HCT116 (cell line): ENCODE data around the gene USP15.
"Not testable (repeated sequence)": the region's sequence is repeated elsewhere in the genome, so short reads cannot be mapped to it uniquely, and the experiment has no call there.

Experiments used
- CBX3 ChIP-seq: IDR thresholded peaks from 2 replicates; pipeline ENCODE4 v1.6.1; 2012; ENCODE audit warnings: low read depth
- TCF7L2 ChIP-seq: IDR thresholded peaks from 2 replicates; pipeline ENCODE4 v1.7.0; 2011; ENCODE audit warnings: borderline replicate concordance, inconsistent platforms; ENCODE audit not compliant: insufficient read depth, insufficient read length; ENCODE audit errors: extremely low read depth
- TF ChIP-seq, protein P1 (sequence below): IDR thresholded peaks from 2 replicates; pipeline ENCODE4 v1.6.1; 2012
- TF ChIP-seq, protein P2 (sequence below), 3 experiments: fragments of 200-600 bp in 1 of 3; sonication (generic) in 1 of 3; IDR thresholded peaks in 2 of 3; conservative IDR thresholded peaks in 1 of 3; 2 replicates each; pipeline ENCODE4 v1.5.1; 2012 to 2017; ENCODE audit warnings: low read depth in 2 of 3, low read length in 2 of 3, antibody characterized with exemption in 1 of 3, borderline replicate concordance in 1 of 3, control low read depth in 1 of 3, mild to moderate bottlenecking in 1 of 3, mixed read lengths in 1 of 3, mixed run types in 1 of 3, moderate library complexity in 1 of 3; ENCODE audit not compliant: insufficient read depth in 1 of 3

DNA sequence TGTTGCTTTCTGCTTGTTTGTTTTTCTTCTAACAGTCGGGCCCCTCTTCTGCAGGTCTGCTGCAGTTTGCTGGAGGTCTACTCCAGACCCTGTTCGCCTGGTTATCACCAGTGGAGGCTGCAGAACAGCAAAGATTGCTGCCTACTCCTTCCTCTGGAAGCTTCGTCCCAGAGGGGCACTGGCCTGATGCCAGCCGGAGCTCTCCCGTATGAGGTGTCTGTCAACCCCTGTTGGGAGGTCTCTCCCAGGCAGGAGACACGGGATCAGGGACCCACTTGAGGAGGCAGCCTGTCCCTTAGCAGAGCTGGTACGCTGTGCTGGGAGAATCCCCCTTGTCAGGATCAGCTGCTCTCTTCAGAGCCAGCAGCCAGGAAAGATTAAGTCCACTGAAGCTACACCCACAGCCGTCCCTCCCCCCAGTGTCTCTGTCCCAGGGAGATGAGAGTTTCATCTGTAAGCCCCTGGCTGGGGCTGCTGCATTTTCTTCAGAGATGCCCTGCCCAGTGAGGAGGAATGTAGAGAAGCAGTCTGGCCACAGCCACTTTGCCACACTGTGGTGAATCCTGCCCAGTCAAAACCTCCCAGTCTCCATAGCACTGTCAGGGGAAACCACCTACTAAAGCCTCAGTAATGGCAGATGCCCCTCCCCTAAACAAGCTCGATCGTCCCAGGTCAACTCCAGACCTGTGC is 82.6 kb downstream of the USP15 start:
- TF ChIP-seq TCF7L2, CBX3: not testable (repeated sequence)
- TF ChIP-seq, protein P1, sequence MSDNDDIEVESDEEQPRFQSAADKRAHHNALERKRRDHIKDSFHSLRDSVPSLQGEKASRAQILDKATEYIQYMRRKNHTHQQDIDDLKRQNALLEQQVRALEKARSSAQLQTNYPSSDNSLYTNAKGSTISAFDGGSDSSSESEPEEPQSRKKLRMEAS, result not testable (repeated sequence)
- TF ChIP-seq, protein P2, sequence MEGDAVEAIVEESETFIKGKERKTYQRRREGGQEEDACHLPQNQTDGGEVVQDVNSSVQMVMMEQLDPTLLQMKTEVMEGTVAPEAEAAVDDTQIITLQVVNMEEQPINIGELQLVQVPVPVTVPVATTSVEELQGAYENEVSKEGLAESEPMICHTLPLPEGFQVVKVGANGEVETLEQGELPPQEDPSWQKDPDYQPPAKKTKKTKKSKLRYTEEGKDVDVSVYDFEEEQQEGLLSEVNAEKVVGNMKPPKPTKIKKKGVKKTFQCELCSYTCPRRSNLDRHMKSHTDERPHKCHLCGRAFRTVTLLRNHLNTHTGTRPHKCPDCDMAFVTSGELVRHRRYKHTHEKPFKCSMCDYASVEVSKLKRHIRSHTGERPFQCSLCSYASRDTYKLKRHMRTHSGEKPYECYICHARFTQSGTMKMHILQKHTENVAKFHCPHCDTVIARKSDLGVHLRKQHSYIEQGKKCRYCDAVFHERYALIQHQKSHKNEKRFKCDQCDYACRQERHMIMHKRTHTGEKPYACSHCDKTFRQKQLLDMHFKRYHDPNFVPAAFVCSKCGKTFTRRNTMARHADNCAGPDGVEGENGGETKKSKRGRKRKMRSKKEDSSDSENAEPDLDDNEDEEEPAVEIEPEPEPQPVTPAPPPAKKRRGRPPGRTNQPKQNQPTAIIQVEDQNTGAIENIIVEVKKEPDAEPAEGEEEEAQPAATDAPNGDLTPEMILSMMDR (IDR thresholded peaks at IDR 0.05 in 2 of 3, conservative IDR thresholded peaks at IDR 0.05 in 1 of 3; ENCODE audit: borderline replicate concordance in 1 of 3, insufficient read depth in 1 of 3, low read depth in 2 of 3, low read length in 2 of 3), result not testable (repeated sequence)
